ENCODE data around the gene NFATC3.

GRCh38 chr16:68200088-68200783 lies 115.1 kb downstream of the NFATC3 start:
- TF ChIP-seq POLR2AphosphoS5 (IDR thresholded peaks at IDR 0.05; ENCODE audit: low read depth, low read length) (no peak), POLR2A (IDR thresholded peaks at IDR 0.05; ENCODE audit: low read depth, low read length) (no peak)
